DOHH2 (cell line): Measurements from ENCODE around the gene PHACTR1.

Experiments
- CTCF ChIP-seq: fragments of 200-600 bp; sonication (generic); IDR thresholded peaks from one replicate; pipeline ENCODE4 v1.5.1; 2014; ENCODE audit warnings: antibody characterized with exemption, mild to moderate bottlenecking, low read depth, low read length; ENCODE audit not compliant: poor library complexity, severe bottlenecking
- EZH2phosphoT487 ChIP-seq: fragments of 200-600 bp; sonication (generic); IDR thresholded peaks from 2 replicates; pipeline ENCODE4 v1.6.1; 2017; ENCODE audit warnings: borderline replicate concordance, mild to moderate bottlenecking, antibody characterized with exemption, low read length, moderate library complexity, mixed read lengths

GRCh38 chr6:13046084-13046483 lies 329.5 kb downstream of the PHACTR1 start:
- TF ChIP-seq CTCF (no peak), EZH2phosphoT487 (no peak)
